GM21423 (cell line): Measurements from ENCODE around the gene DENND1A.

ENCODE experiments used
- ATAC-seq: cut with Tn5 transposase; IDR thresholded peaks from one replicate; pipeline ENCODE4 v1.9.1; 2021; ENCODE audit warnings: mild to moderate bottlenecking, moderate library complexity; ENCODE audit not compliant: unreplicated experiment

Gene DENND1A

GRCh38 chr9:123548741-123549545 is 381.0 kb downstream of the DENND1A start:
- ATAC-seq = no peak

- no peak for ATAC-seq
These were observed 385.7 kb downstream of the DENND1A start for GRCh38 chr9:123544007-123544827.

GRCh38 chr9:123543492-123543891 is 386.4 kb downstream of the DENND1A start:
- ATAC-seq = no peak

- ATAC-seq = no peak
These were observed 387.3 kb downstream of the DENND1A start for GRCh38 chr9:123542435-123543225.

GRCh38 chr9:123541411-123541810 is 388.5 kb downstream of the DENND1A start:
- no peak for ATAC-seq

- ATAC-seq = no peak
These were observed 389.5 kb downstream of the DENND1A start for GRCh38 chr9:123540457-123540856.

- no peak for ATAC-seq
These were observed 392.1 kb downstream of the DENND1A start for GRCh38 chr9:123537809-123538208.

GRCh38 chr9:123536455-123536868 is 393.5 kb downstream of the DENND1A start:
- no peak for ATAC-seq

GRCh38 chr9:123534336-123534735 is 395.6 kb downstream of the DENND1A start:
- no peak for ATAC-seq

GRCh38 chr9:123530244-123530643 is 399.7 kb downstream of the DENND1A start:
- ATAC-seq = no peak

- ATAC-seq = no peak
These were observed 401.4 kb downstream of the DENND1A start for GRCh38 chr9:123528501-123528900.

- ATAC-seq = no peak
These were observed 401.9 kb downstream of the DENND1A start for GRCh38 chr9:123527981-123528380.

GRCh38 chr9:123525957-123526356 is 404.0 kb downstream of the DENND1A start:
- ATAC-seq = no peak

- ATAC-seq = no peak
These were observed 404.5 kb downstream of the DENND1A start for GRCh38 chr9:123525424-123525823.

- no peak for ATAC-seq
These were observed 405.1 kb downstream of the DENND1A start for GRCh38 chr9:123524866-123525265.

- ATAC-seq = no peak
These were observed 406.1 kb downstream of the DENND1A start for GRCh38 chr9:123523845-123524244.

- ATAC-seq = no peak
These were observed 406.9 kb downstream of the DENND1A start for GRCh38 chr9:123523001-123523400.

GRCh38 chr9:123522251-123522650 is 407.7 kb downstream of the DENND1A start:
- no peak for ATAC-seq

- no peak for ATAC-seq
These were observed 411.6 kb downstream of the DENND1A start for GRCh38 chr9:123518338-123518737.

- no peak for ATAC-seq
These were observed 412.4 kb downstream of the DENND1A start for GRCh38 chr9:123517512-123517911.

GRCh38 chr9:123514766-123515165 is 415.2 kb downstream of the DENND1A start:
- ATAC-seq = no peak
